A549 (cell line): ENCODE results near the gene OR6C2.

Source experiments
- CHD4 ChIP-seq: fragments of 200-600 bp; sonication (generic); IDR thresholded peaks from 2 replicates; pipeline ENCODE4 v1.6.1; 2016; ENCODE audit warnings: antibody characterized with exemption, mild to moderate bottlenecking, borderline replicate concordance
- ESRRA ChIP-seq: fragments of 150-350 bp; IDR thresholded peaks from 2 replicates; pipeline ENCODE4 v1.6.1; 2014; ENCODE audit warnings: mild to moderate bottlenecking, low read length, borderline replicate concordance
- POLR2A ChIP-seq: IDR thresholded peaks from 2 replicates; pipeline ENCODE4 v1.6.1; 2012; ENCODE audit warnings: mild to moderate bottlenecking, low read length
- TF ChIP-seq, protein P1 (sequence below): fragments of >200 bp; sonication (Bioruptor Twin); formaldehyde crosslinking; IDR thresholded peaks from 3 replicates; pipeline ENCODE4 v1.5.1; 2016

DNA sequence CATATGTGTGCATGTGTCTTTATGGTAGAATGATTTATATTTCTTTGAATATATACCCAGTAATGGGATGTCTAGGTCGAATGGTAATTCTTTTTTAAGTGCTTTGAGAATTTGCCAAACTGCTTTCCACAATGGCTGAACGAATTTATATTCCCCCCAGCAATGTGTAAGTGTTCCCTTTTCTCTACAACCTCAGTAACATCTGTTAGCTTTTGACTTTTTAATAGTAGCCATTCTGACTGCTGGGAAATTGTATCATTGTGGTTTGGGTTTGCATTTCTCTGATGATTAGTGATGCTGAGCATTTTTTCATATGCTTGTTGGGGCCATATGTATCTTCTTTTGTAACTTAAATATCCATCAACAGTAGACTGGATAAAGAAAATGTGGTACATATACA, 57.7 kb downstream of the OR6C2 start:
- TF ChIP-seq POLR2A = no peak
- TF ChIP-seq, protein P1, sequence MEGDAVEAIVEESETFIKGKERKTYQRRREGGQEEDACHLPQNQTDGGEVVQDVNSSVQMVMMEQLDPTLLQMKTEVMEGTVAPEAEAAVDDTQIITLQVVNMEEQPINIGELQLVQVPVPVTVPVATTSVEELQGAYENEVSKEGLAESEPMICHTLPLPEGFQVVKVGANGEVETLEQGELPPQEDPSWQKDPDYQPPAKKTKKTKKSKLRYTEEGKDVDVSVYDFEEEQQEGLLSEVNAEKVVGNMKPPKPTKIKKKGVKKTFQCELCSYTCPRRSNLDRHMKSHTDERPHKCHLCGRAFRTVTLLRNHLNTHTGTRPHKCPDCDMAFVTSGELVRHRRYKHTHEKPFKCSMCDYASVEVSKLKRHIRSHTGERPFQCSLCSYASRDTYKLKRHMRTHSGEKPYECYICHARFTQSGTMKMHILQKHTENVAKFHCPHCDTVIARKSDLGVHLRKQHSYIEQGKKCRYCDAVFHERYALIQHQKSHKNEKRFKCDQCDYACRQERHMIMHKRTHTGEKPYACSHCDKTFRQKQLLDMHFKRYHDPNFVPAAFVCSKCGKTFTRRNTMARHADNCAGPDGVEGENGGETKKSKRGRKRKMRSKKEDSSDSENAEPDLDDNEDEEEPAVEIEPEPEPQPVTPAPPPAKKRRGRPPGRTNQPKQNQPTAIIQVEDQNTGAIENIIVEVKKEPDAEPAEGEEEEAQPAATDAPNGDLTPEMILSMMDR = no peak
- TF ChIP-seq CHD4 = no peak
- no peak for TF ChIP-seq ESRRA
